Fibroblast of the conjunctiva (primary cell): ENCODE data around the gene DAGLB.
"Not testable (repeated sequence)": the region's sequence is repeated elsewhere in the genome, so short reads cannot be mapped to it uniquely, and the experiment has no call there.

Source experiments
- DNase-seq: peaks from one replicate; pipeline ENCODE4 v3.0.0-alpha.2; 2010; ENCODE audit warnings: low read depth

The DAGLB gene

GRCh38 chr7:6430271-6430940, 17.3 kb downstream of the DAGLB start:
- no peak for DNase-seq

- no peak for DNase-seq
These were observed 21.8 kb downstream of the DAGLB start for GRCh38 chr7:6425948-6426347.

DNA sequence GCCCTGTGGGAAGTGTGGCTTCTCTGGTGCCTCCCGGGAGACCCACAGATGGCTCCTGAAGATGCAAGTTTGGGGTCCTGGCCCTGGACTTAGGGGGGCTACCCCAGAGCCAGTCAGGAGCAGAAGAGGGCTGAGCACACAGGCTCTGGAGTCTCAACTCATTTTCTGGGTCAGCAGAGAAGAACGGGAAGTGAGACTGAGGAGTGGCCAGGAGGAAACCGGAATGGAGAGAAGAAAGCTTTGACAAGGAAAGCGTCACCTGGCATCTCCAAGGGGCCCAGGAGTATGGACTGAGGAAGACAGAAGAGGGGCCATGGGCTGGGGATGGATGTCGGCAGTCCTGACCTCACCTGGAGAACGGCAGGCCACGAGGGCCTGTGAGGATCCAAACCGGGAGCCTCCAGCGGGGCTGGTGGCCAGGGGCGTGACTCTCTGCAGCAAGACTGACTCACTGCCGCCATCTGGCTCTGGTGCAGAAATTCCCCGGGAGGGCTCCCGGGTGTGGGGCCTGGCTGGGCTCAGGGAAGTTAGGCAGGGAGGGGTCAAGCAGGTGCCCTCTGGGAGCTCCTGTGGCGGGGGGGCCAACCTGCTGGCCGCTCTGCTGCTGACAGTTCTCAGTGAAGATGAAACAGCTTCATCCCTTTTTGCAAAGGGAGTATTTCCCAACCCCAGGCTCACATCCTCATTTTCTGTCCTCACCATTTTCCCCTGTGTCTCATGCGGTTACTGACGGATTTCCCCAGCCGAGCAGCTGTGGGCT, 23.6 kb downstream of the DAGLB start:
- no peak for DNase-seq

DNA sequence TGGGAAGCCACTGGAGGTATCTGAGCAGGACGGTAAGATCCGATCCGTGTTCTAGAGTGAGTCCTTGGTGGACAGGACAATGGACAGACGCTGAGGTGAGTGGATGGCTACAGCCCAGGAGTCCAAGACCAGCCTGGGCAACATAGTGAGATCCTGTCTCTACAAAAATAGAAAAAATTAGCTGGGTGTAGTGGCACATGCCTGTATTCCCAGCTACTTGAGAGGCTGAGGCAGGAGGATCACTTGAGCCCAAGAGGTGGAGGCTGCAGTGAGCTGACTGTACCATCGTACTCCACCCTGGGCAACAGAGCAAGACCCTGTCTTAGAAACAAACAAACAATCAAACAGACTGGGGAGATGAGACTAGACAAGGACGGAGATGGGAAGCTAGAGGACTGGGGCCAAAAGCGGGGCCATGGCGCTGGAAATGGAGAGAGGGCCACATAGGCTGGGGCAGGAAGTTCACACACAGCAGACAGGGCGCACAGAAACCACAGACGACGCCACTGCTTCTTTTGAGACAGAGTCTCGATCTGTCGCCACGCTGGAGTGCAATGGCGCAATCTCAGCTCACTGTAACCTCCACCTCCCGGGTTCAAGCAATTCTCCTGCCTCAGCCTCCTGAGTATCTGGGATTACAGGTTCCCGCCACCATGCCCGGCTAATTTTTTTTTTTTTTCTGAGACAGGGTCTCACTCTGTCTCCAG, 24.7 kb downstream of the DAGLB start:
- no peak for DNase-seq

GRCh38 chr7:6422095-6422494, 25.7 kb downstream of the DAGLB start:
- DNase-seq, result no peak

- DNase-seq, result no peak
These were observed 27.1 kb downstream of the DAGLB start for GRCh38 chr7:6420680-6421079.

GRCh38 chr7:6419310-6419773, 28.4 kb downstream of the DAGLB start:
- no peak for DNase-seq

DNA sequence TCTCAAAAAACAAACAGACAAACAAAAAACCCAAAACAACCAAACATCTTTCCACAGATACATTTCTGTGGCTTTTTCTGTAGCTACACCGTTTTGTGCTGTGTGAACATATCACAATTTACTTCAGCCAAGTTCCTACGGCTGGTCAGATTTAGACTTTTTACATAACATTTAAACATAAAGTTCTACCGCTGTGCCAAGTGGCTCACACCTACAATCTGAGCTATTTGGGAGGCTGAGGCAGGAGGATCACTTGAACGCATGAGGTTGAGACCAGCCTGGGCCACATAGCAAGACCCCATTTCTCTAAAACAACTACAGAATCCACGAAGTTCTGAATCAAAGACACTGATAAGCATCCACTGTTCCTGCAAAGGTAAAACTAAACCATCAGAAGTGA, 30.3 kb downstream of the DAGLB start:
- DNase-seq, result no peak

DNA sequence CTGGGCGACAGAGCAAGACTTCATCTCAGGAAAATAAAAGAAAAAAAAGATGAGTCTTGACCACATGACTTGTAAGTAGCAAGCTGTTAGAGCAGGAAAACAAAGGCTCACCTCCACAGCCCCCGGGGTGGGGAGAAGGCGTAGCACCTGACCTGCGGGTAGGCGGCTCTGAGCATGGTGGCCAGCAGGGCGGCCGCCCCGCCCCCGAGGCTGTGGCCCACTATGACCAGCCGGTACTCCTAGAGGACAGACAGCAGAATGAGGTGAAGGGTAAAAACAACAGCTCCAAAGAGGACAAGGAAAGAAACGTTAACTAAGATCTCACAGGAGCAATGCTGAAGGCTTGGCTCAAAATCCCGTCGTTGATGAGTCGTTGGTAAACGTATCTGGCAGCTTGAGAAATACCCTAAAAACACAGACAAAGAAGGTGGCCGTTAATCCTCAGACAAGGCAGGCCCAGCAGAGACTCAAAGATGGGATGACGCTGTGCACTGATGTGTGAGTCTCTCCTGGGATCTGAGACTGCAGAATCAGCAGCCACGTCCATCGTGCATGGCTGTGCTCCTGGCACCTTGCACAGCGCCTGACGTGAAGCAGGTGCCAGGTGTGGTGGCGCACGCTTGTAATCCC, 31.1 kb downstream of the DAGLB start:
- no peak for DNase-seq

GRCh38 chr7:6413637-6414036, 34.1 kb downstream of the DAGLB start:
- no peak for DNase-seq

- no peak for DNase-seq
These were observed 37.6 kb downstream of the DAGLB start for GRCh38 chr7:6409944-6410693.

GRCh38 chr7:6409091-6409490, 38.7 kb downstream of the DAGLB start:
- no peak for DNase-seq

- no peak for DNase-seq
These were observed 40.3 kb downstream of the DAGLB start for GRCh38 chr7:6407434-6407833.

DNA sequence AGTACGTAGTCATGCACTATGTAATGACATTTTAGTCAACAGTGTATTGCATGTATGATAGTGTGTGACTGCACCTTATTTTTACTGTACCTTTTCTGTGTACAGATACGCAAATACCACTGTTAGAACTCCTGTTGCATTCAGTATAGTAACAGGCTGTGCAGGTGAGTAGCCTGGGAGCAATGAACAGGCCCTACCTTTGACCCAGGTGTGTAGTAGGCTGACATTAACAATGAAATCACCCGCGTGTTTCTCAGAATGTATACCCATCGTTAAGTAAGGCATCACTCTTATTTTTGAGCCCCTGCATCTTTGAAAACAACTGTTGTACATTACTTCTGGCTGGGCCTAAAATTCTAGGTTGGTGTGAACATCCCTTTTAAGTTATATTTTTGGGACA, 41.6 kb downstream of the DAGLB start:
- DNase-seq, result no peak

- no peak for DNase-seq
These were observed 43.8 kb downstream of the DAGLB start for GRCh38 chr7:6403907-6404306.

- DNase-seq, result no peak
These were observed 45.0 kb downstream of the DAGLB start for GRCh38 chr7:6402741-6403140.

- DNase-seq, result no peak
These were observed 45.7 kb downstream of the DAGLB start for GRCh38 chr7:6402041-6402440.

GRCh38 chr7:6401536-6401935, 46.2 kb downstream of the DAGLB start:
- DNase-seq, result no peak

- not testable (repeated sequence) for DNase-seq
These were observed 47.3 kb downstream of the DAGLB start for GRCh38 chr7:6400243-6401105.

- DNase-seq, result no peak
These were observed 48.4 kb downstream of the DAGLB start for GRCh38 chr7:6399351-6399750.

- DNase-seq, result no peak
These were observed 48.8 kb downstream of the DAGLB start for GRCh38 chr7:6398943-6399342.
